GM12864 (cell line): Measurements from ENCODE around the gene TET3.

Experiments used
- DNase-seq: peaks from one replicate; pipeline ENCODE4 v3.0.0-alpha.2; 2011; ENCODE audit warnings: low read depth
- H3K4me3 ChIP-seq: 2 replicates; pipeline ENCODE4 v1.5.1; 2011; ENCODE audit warnings: mild to moderate bottlenecking, low read depth, low read length, control low read depth
- TF ChIP-seq, protein P1 (sequence below): IDR thresholded peaks from 2 replicates; pipeline ENCODE4 v1.5.1; 2011; ENCODE audit warnings: low read depth, mild to moderate bottlenecking, moderate library complexity, low read length, control low read depth, inconsistent platforms; ENCODE audit errors: missing control alignments

Gene TET3

GRCh38 chr2:74004212-74005182 lies 19.8 kb downstream of the TET3 start:
- DNase-seq = no peak
- TF ChIP-seq, protein P1, sequence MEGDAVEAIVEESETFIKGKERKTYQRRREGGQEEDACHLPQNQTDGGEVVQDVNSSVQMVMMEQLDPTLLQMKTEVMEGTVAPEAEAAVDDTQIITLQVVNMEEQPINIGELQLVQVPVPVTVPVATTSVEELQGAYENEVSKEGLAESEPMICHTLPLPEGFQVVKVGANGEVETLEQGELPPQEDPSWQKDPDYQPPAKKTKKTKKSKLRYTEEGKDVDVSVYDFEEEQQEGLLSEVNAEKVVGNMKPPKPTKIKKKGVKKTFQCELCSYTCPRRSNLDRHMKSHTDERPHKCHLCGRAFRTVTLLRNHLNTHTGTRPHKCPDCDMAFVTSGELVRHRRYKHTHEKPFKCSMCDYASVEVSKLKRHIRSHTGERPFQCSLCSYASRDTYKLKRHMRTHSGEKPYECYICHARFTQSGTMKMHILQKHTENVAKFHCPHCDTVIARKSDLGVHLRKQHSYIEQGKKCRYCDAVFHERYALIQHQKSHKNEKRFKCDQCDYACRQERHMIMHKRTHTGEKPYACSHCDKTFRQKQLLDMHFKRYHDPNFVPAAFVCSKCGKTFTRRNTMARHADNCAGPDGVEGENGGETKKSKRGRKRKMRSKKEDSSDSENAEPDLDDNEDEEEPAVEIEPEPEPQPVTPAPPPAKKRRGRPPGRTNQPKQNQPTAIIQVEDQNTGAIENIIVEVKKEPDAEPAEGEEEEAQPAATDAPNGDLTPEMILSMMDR = no peak
- no peak overlapping the region for H3K4me3 ChIP-seq

DNA sequence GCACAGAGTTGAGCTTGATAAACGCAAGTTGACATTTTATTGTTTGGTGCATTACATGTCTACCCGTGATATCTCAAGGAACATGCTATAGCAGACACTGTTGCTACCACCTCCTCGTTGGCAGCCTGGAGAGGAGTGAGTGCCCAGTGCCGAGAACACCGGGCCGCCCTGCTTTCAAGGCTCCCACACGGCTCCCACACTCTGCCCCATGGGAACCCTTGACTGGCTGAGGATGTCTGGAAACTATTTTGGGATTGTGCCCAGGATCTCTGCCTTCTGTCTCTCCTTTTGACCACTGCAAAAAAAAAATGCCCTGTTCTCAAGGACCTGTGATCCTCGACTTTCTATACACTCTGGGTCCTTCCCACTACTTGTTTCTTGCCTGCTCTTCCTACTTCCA lies 21.1 kb downstream of the TET3 start:
- TF ChIP-seq, protein P1 = no peak
- no peak overlapping the region for H3K4me3 ChIP-seq
- no peak for DNase-seq

DNA sequence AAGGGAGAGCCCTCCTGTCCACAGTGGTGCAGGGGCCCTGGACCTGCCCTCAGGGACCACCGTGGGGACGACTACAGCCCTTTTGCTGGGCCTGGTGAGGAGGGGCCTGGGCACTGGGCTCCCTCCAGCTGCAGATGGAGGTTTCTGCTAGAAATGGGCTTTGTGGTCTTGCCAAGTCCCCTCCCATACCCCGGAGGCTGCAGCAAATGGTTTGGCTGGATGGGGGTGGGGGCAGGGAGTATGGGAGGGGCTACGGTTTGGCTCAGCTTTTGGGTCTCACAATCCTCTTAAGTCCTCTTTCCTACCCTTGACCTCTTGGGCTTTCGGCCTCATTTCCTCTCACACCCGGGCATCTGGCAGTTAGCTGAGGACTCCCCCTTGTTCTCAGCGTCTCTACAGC lies 21.7 kb downstream of the TET3 start:
- H3K4me3 ChIP-seq = no peak overlapping the region
- TF ChIP-seq, protein P1 = no peak
- no peak for DNase-seq

DNA sequence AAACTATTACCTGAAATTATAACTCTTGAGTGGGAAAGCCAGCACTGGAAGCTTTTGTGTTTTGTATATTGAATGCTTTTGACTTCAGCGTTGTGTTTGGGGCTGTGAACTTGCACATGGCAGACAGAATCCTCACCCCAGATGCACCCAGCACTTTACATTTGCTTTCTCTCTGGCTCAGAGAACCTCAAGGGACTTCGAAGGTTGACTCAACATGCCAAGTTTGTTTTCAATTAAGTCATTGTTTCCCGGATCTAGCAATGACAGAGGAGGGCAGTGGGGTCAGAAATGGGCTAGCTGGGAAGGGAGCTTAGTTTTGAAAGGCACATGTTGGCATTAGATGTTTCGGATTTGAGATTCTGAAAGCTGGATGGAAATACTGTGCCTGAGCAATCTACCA lies 22.4 kb downstream of the TET3 start:
- TF ChIP-seq, protein P1 = no peak
- DNase-seq = no peak
- H3K4me3 ChIP-seq = no peak overlapping the region

DNA sequence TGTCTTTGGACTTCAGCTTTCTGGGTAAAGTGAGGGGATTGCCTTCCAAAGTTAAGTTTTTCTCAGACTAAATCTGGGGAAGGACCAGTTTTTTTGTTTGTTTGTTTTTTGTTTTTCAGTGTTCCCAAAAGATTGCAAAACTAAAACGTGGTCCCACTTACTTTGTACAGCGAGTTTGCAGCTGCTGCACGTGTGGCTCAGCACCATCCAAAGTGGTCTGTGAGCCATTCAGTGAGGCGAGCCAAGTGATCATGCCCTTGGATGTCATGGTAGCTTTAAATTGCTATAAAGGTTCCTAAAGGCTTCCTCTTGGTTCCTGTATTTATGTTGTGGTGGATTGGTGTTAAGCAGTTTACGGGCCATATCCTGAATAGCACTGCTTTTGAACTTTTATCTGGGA lies 23.0 kb downstream of the TET3 start:
- TF ChIP-seq, protein P1 = no peak
- no peak overlapping the region for H3K4me3 ChIP-seq
- no peak for DNase-seq

GRCh38 chr2:74008761-74009395 lies 24.2 kb downstream of the TET3 start:
- H3K4me3 ChIP-seq = no peak overlapping the region
- no peak for DNase-seq
- TF ChIP-seq, protein P1 = no peak

DNA sequence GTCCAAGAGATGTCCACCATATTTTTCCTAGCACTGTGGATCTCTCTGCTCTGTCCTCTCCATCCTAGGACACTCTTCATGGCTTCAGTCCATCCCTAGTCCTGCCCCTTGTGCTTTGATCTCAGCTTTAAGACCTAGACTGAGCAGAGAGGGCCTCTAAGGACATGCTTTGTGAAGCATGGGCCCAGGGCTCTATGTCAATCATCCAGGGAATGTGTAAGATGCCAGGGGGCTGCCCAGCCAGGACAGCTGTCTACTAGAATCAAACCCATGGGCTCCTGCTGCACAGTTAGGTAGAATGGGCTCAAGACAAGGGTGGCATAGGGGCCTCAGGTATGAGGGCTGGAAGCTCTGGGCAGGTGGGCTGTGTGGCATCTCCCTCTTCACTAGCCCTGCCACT lies 24.9 kb downstream of the TET3 start:
- TF ChIP-seq, protein P1 = no peak
- no peak overlapping the region for H3K4me3 ChIP-seq

More for the DNA sequence above, 24.9 kb downstream of the TET3 start:
- no peak for DNase-seq
